GM19043 (cell line): Measurements from ENCODE around the gene ZNF316.
"Not testable (repeated sequence)": the region's sequence is repeated elsewhere in the genome, so short reads cannot be mapped to it uniquely, and the experiment has no call there.

Experiments
- ATAC-seq: cut with Tn5 transposase; IDR thresholded peaks from one replicate; pipeline ENCODE4 v1.9.1; 2021; ENCODE audit warnings: low read depth; ENCODE audit not compliant: unreplicated experiment

The ZNF316 gene

GRCh38 chr7:6646465-6646864 lies 9.3 kb downstream of the ZNF316 start:
- no peak for ATAC-seq

GRCh38 chr7:6647080-6647479 lies 10.0 kb downstream of the ZNF316 start:
- no peak for ATAC-seq

GRCh38 chr7:6647541-6647940 lies 10.4 kb downstream of the ZNF316 start:
- no peak for ATAC-seq

GRCh38 chr7:6648066-6648814 lies 11.1 kb downstream of the ZNF316 start:
- ATAC-seq = no peak

GRCh38 chr7:6648815-6649104 lies 11.6 kb downstream of the ZNF316 start:
- no peak for ATAC-seq

GRCh38 chr7:6649241-6649961 lies 12.3 kb downstream of the ZNF316 start:
- no peak for ATAC-seq

- no peak for ATAC-seq
These were observed 13.0 kb downstream of the ZNF316 start for GRCh38 chr7:6650086-6650485.

GRCh38 chr7:6650521-6651011 lies 13.4 kb downstream of the ZNF316 start:
- ATAC-seq = no peak

GRCh38 chr7:6651851-6652445 lies 14.8 kb downstream of the ZNF316 start:
- ATAC-seq = no peak

- no peak for ATAC-seq
These were observed 15.4 kb downstream of the ZNF316 start for GRCh38 chr7:6652446-6653011.

GRCh38 chr7:6653071-6654003 lies 16.2 kb downstream of the ZNF316 start:
- ATAC-seq = no peak

GRCh38 chr7:6654113-6654841 lies 17.2 kb downstream of the ZNF316 start:
- ATAC-seq = no peak

- ATAC-seq = no peak
These were observed 17.9 kb downstream of the ZNF316 start for GRCh38 chr7:6654842-6655610.

- no peak for ATAC-seq
These were observed 18.7 kb downstream of the ZNF316 start for GRCh38 chr7:6655636-6656385.

GRCh38 chr7:6656413-6656812 lies 19.3 kb downstream of the ZNF316 start:
- no peak for ATAC-seq

GRCh38 chr7:6658618-6659345 lies 21.7 kb downstream of the ZNF316 start:
- ATAC-seq = no peak

- not testable (repeated sequence) for ATAC-seq
These were observed 33.7 kb downstream of the ZNF316 start for GRCh38 chr7:6670851-6671250.
